ENCODE data around the gene VDR.
A peak's percentile ranks its signal among the peaks of the same experiment; 100 is the strongest.

VDR gene

GRCh38 chr12:47889040-47889439 is 15.8 kb downstream of the VDR start:
- DNase-seq = no peak

GRCh38 chr12:47888153-47888819 is 16.5 kb downstream of the VDR start:
- no peak for DNase-seq

GRCh38 chr12:47887529-47887928 is 17.3 kb downstream of the VDR start:
- DNase-seq = no peak

- DNase-seq = no peak
Observed at GRCh38 chr12:47886510-47887240, 18.1 kb downstream of the VDR start.

- no peak for DNase-seq
Observed at GRCh38 chr12:47885566-47885965, 19.2 kb downstream of the VDR start.

GRCh38 chr12:47885012-47885501 is 19.7 kb downstream of the VDR start:
- DNase-seq = peak; percentile 85

GRCh38 chr12:47884501-47884900 is 20.3 kb downstream of the VDR start:
- DNase-seq = no peak

GRCh38 chr12:47883663-47884195 is 21.1 kb downstream of the VDR start:
- DNase-seq = no peak

- DNase-seq = peak; percentile 48
Observed at GRCh38 chr12:47882781-47883546, 21.8 kb downstream of the VDR start.

- DNase-seq = no peak
Observed at GRCh38 chr12:47881826-47882427, 22.9 kb downstream of the VDR start.

- DNase-seq = no peak
Observed at GRCh38 chr12:47881051-47881450, 23.7 kb downstream of the VDR start.

- DNase-seq = no peak
Observed at GRCh38 chr12:47878918-47879481, 25.8 kb downstream of the VDR start.

- DNase-seq = no peak
Observed at GRCh38 chr12:47878293-47878917, 26.4 kb downstream of the VDR start.

GRCh38 chr12:47877081-47877480 is 27.7 kb downstream of the VDR start:
- DNase-seq = no peak

- DNase-seq = no peak
Observed at GRCh38 chr12:47876440-47876960, 28.3 kb downstream of the VDR start.

- DNase-seq = no peak
Observed at GRCh38 chr12:47875746-47876439, 28.9 kb downstream of the VDR start.

- no peak for DNase-seq
Observed at GRCh38 chr12:47874316-47874715, 30.5 kb downstream of the VDR start.

- DNase-seq = no peak
Observed at GRCh38 chr12:47870175-47870781, 34.5 kb downstream of the VDR start.

- no peak for DNase-seq
Observed at GRCh38 chr12:47868552-47869031, 36.2 kb downstream of the VDR start.

- no peak for DNase-seq
Observed at GRCh38 chr12:47868041-47868440, 36.8 kb downstream of the VDR start.
